ENCODE results near the gene NCAM2.
"Not testable (repeated sequence)": the region's sequence is repeated elsewhere in the genome, so short reads cannot be mapped to it uniquely, and the experiment has no call there.

The NCAM2 gene

GRCh38 chr21:21101911-21102310 is 103.7 kb downstream of the NCAM2 start:
- DNase-seq, result peak in 26 of 51 donors; percentile 6 to 76 (median 38)

- peak in 1 of 51 donors; percentile 21 for DNase-seq
These were observed 104.7 kb downstream of the NCAM2 start for GRCh38 chr21:21102896-21103295.

GRCh38 chr21:21103692-21104091 is 105.5 kb downstream of the NCAM2 start:
- no peak for DNase-seq

- DNase-seq, result no peak
These were observed 111.5 kb downstream of the NCAM2 start for GRCh38 chr21:21109736-21110135.

GRCh38 chr21:21111309-21111920 is 113.2 kb downstream of the NCAM2 start:
- DNase-seq, result no peak

- DNase-seq, result no peak
These were observed 116.3 kb downstream of the NCAM2 start for GRCh38 chr21:21114461-21114860.

- no peak for DNase-seq
These were observed 120.9 kb downstream of the NCAM2 start for GRCh38 chr21:21119091-21119490.

- DNase-seq, result no peak
These were observed 124.5 kb downstream of the NCAM2 start for GRCh38 chr21:21122680-21123079.

GRCh38 chr21:21132390-21132789 is 134.2 kb downstream of the NCAM2 start:
- DNase-seq, result no peak

GRCh38 chr21:21137986-21138385 is 139.8 kb downstream of the NCAM2 start:
- DNase-seq, result no peak

GRCh38 chr21:21146587-21147373 is 148.6 kb downstream of the NCAM2 start:
- DNase-seq, result no peak

GRCh38 chr21:21147374-21147745 is 149.2 kb downstream of the NCAM2 start:
- DNase-seq, result no peak

GRCh38 chr21:21148009-21148408 is 149.8 kb downstream of the NCAM2 start:
- no peak for DNase-seq

- DNase-seq, result no peak
These were observed 150.3 kb downstream of the NCAM2 start for GRCh38 chr21:21148514-21148913.

GRCh38 chr21:21149445-21149844 is 151.2 kb downstream of the NCAM2 start:
- DNase-seq, result not testable (repeated sequence)

GRCh38 chr21:21151231-21151630 is 153.0 kb downstream of the NCAM2 start:
- DNase-seq, result no peak

GRCh38 chr21:21156397-21156796 is 158.2 kb downstream of the NCAM2 start:
- no peak for DNase-seq

GRCh38 chr21:21156957-21157356 is 158.7 kb downstream of the NCAM2 start:
- no peak for DNase-seq

GRCh38 chr21:21158376-21158918 is 160.2 kb downstream of the NCAM2 start:
- DNase-seq, result no peak

- DNase-seq, result no peak
These were observed 161.2 kb downstream of the NCAM2 start for GRCh38 chr21:21159253-21159899.

- no peak for DNase-seq
These were observed 164.6 kb downstream of the NCAM2 start for GRCh38 chr21:21162786-21163185.

GRCh38 chr21:21163904-21164303 is 165.7 kb downstream of the NCAM2 start:
- DNase-seq, result peak in 10 of 51 donors; percentile 1 to 34 (median 20)

Data from hypothalamus (tissue), 51 donors.